Loucy (cell line): ENCODE measurements around the gene C17orf67.

Experiments used
- EZH2phosphoT487 ChIP-seq: fragments of 200-600 bp; IDR thresholded peaks from 2 replicates; pipeline ENCODE4 v1.6.1; 2018; ENCODE audit warnings: antibody characterized with exemption, mild to moderate bottlenecking, moderate library complexity, borderline replicate concordance
- TF ChIP-seq, protein P1 (sequence below): fragments of 200-600 bp; sonication (generic); conservative IDR thresholded peaks from 2 replicates; pipeline ENCODE4 v1.5.1; 2014; ENCODE audit warnings: mild to moderate bottlenecking, antibody characterized with exemption, low read length

DNA sequence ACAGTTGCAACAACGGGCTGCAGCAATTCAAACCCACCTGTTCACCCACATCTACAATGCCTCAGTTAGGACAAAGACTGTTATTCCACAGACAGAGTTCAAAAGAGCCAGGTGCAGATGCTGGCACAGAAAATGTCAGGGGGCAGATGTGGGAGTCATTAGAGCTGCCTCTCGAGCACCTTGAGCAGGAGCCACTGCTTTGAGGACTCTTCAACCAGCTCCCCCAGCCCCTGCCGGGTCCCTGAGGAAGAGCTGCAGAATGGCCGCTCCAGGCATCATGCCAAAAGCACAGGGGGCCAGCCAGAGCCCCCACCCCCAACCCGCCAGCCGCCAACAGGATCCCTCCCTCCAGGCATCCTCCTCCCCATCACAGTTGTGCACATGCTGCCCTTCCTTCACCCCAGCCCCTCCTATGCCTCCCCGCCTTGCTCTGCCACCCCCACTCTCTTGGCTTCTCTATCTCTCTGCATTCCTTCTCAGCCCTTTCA is 20.8 kb downstream of the C17orf67 start:
- TF ChIP-seq, protein P1, sequence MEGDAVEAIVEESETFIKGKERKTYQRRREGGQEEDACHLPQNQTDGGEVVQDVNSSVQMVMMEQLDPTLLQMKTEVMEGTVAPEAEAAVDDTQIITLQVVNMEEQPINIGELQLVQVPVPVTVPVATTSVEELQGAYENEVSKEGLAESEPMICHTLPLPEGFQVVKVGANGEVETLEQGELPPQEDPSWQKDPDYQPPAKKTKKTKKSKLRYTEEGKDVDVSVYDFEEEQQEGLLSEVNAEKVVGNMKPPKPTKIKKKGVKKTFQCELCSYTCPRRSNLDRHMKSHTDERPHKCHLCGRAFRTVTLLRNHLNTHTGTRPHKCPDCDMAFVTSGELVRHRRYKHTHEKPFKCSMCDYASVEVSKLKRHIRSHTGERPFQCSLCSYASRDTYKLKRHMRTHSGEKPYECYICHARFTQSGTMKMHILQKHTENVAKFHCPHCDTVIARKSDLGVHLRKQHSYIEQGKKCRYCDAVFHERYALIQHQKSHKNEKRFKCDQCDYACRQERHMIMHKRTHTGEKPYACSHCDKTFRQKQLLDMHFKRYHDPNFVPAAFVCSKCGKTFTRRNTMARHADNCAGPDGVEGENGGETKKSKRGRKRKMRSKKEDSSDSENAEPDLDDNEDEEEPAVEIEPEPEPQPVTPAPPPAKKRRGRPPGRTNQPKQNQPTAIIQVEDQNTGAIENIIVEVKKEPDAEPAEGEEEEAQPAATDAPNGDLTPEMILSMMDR: no peak
- TF ChIP-seq EZH2phosphoT487: no peak
